Fibroblast of peridontal ligament (primary cell): ENCODE data around the gene STK32C.
"Not testable (repeated sequence)": the region's sequence is repeated elsewhere in the genome, so short reads cannot be mapped to it uniquely, and the experiment has no call there.

ENCODE experiments used
- DNase-seq: peaks from one replicate; pipeline ENCODE4 v3.0.0-alpha.2; 2010; ENCODE audit errors: extremely low read depth

The STK32C gene

DNA sequence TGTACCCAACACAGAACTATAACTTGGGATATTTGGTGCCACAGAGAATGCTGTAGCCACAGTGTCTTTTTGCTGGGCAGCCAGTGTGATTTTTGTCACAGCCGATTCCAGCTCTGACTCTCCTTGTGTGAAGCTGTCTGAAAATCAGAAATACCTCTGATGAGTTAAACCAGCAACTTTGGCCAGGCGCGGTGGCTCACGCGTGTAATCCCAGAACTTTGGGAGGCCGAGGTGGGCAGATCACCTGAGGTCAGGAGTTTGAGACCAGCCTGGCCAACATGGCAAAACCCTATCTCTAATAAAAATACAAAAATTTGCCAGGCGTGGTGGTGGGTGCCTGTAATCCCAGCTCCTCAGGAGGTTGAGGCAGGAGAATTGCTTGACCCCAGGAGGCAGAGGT is 30.1 kb upstream of the STK32C start:
- not testable (repeated sequence) for DNase-seq

DNA sequence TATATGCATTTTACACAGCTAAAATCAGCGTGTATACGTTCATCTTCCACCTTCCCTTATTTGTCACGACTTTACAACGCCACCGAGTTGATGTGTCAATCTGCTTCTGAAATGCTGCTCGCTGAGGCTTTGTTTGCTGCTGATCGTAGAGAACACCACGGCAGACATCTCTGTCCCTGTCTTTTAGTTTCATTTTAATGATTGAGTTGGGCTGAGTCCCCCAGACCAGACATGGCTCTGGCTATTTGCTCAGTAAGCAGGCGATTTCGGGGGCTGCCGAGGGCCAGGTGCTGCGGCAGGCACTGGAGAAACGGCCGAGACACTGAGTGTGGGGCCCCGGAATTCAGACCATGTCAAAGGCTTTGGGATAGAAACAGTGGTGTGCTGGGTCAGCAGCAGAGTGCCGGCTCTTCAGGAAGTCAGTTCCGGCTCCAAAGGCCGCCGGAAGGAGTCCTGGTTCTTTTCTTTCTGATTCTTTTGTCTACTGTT is 29.2 kb upstream of the STK32C start:
- peak; percentile 35 for DNase-seq

DNA sequence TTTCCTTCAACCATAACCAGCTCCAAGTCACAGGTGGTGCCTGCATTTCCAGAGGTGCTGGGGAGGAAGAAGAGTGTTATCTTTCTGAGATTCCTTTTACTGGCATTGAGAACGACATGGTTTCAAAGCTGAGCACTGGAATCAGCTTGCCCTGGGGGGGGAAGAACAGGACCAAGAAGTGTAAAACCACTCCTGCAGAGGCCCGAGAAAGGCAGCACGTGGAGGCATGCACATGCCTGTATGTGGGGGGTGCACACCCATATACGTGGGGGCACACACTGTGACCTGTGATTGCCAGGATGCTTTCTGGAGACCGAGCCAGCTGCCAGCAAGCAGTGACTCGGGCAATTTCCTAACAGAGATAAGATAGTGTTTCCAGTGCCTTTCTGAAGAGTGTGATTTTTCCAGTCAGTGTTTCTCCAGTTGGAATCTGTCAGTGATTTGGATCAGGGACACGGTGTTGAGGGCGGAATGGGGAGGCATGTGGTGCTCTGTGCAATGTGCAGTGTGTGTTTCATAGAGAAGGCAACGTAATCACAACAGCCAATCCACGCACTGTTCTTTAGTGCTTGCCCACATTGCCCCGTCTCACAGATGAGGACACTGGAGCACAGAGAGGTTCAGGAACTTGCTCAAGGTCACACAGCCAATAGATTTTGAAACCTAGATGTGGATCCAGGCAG is 28.5 kb upstream of the STK32C start:
- no peak for DNase-seq

DNA sequence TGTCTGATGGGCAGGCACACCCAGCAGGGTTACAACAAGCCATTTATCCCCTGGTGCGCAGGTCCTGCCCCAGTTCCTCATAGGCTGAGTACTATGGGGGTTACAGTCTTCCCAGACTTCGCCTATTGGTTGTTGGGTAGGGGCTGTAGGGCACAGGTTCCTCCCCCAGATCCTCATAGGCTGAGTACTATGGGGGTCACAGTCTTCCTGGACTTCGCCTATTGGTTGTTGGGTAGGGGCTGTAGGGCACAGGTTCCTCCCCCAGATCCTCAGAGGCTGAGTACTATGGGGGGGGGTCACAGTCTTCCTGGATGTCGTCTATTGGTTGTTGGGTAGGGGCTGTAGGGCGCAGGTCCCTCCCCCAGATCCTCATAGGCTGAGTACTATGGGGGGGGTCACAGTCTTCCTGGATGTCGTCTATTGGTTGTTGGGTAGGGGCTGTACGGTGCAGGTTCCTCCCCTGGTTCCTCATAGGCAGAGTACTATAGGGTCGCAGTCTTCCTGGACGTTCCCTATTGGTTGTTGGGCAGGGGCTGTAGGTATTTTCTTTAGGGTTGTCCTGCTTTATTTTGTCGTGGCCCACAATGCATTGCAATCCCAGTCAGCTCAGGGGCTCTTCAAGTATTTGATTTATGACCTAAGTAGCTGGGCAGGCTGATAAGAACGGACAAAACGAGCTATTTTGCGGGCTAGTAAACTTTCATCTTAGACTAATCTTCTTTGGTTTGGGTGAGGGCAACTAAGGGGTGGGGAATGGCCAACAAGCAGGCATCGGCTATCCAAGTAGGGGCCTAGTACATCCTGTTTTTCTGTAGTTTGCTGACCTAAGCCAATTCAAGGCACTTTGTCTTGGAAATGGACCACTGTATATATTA is 27.7 kb upstream of the STK32C start:
- DNase-seq: no peak

DNA sequence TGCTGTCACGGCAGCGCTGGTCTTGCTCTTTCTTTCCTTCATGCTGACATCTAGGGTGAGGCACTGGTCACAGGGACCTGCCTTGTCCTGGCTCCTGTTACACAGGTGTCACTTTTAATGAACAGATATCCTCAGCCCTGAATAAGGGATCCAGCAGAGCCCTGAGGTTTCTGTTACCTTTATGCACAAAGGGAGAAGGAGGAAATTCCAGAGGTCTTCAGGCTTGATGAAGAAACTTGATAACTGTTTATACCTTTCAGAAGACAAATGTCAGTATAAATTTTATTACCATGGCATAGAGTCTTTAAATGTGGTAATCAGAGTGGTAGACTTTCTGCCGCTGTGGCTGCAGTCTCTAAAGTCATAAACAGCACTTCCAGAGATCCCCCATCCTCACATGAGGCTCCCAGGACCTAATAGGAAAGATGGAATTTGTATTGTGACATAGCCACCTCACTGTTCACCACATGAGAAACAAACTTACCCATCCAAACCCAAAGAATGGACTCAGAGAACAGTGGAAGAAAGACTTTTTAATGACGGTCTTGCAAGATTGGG is 27.0 kb upstream of the STK32C start:
- DNase-seq: no peak

DNA sequence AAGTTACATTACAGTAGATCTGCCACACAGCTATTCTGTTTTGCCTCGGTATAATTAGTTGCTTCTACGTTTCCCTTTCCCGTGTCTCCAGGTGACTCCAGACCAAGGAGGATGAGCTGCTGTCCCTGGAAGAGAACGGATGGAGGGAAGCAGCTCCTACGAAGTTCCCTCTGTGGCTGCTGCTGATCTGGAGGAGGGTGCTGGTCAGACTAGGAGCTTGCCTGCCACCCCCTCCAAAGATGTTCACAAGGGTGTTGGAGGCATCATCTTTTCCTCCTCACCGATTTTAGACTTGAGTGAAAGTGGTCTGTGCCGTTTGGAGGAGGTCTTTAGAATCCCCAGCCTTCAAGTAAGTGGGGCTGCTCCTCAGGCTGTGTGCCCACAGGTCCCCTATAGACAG is 25.6 kb upstream of the STK32C start:
- DNase-seq: no peak

DNA sequence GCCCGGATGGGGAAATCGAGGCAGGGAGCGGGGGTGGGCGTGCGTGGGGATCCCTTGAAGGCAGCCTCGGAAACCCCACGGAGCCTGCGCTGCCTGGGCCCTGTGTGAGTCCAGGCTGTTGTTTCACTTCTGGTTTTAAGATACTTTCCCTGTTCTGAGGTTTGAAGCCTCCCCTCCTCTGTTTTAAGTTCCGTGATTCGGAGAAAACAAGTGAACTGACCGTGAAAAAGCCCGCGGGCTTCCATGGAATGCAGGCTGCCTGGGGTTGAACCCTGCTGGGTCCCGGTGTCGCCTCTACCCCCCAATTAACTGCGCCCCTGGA is 24.6 kb upstream of the STK32C start:
- peak; percentile 27 for DNase-seq

GRCh38 chr10:132331601-132332432 is 24.1 kb upstream of the STK32C start, which contains the start of gene LRRC27:
Gene LRRC27 (plus strand): TSS chr10:132332193. CDS start chr10:132333525, 1,332 bp downstream.
- peak; percentile 95 for DNase-seq

GRCh38 chr10:132330486-132330833 is 22.7 kb upstream of the STK32C start:
- DNase-seq: no peak

- no peak for DNase-seq
These were observed 22.1 kb upstream of the STK32C start for GRCh38 chr10:132329565-132330485.

GRCh38 chr10:132328738-132329137 is 21.0 kb upstream of the STK32C start:
- DNase-seq: no peak

GRCh38 chr10:132328106-132328505 is 20.4 kb upstream of the STK32C start:
- DNase-seq: no peak

- no peak for DNase-seq
These were observed 19.2 kb upstream of the STK32C start for GRCh38 chr10:132326925-132327324.

GRCh38 chr10:132326344-132326889 is 18.7 kb upstream of the STK32C start:
- no peak for DNase-seq

DNA sequence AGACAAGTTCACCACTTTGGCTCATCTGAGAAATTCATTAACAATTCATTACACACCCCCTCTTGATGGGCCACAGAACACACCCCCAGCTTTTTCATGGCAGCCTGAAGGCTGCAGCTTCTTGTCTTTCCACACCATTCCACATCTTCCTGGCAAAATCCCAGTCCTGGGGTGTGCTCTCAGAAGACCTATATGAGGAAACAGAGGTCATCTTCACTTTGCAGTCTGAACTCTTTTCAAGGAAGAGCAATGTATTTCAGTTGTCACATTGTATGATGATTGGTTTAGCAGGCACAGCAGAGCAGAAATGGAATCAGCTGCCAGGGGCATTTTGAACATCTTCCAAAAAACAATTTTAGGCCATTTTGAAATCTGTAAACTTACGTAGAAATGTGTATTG is 16.4 kb upstream of the STK32C start:
- no peak for DNase-seq

DNA sequence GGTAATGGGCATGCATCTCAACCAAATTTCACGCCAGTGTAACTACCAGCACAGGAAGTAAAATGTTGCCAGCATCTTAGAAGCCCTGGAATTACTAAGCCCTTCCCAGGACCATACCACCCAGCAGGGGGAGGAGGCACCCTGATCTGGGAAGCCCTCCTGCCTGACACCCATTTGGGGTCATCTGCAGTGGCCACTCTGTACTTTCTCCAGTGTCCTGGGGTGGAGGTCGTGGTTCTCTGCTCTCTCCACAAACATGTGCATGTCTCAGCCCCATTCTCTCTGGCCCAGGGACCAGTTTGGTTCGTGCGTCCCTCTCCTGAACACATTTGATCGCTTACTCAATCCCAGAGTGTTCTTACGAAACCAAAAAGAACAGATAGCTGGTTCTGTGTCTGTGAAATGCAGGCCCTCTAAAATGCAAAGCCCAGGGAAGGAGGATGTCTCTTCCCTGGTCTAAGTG is 14.9 kb upstream of the STK32C start:
- peak; percentile 51 for DNase-seq

DNA sequence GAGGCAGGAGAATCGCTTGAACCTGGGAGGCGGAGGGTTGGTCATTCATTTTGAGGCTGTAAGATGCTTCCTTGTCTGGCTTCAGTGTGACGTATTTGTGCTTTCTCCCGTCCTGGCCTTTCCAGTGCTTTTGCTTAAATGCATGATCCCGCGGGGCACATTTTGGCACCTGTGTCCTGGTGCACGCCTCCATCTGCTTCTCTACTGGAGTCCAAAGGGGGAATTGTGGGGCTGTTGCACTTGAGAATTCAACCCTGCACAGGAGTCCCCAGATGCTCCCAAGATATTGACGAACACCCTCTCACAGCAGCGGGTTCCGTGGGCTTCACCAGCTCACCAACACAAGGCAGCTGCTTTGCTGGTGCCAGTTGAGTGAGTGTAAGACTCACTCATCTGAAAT is 14.0 kb upstream of the STK32C start:
- no peak for DNase-seq

GRCh38 chr10:132320654-132321469 is 13.1 kb upstream of the STK32C start:
- DNase-seq: no peak

- peak; percentile 92 for DNase-seq
These were observed 12.3 kb upstream of the STK32C start for GRCh38 chr10:132319853-132320653.
